Spleen (tissue), 11 donors: ENCODE measurements around the gene PTPN6. TPM values are rescaled to one million over a fixed set of nuclear protein-coding genes. Genes with fewer than 3 reads are reported as not detected.

Experiments used
- DNase-seq: peaks from one replicate; pipeline ENCODE4 v3.0.0-alpha.2; 2020
- H3K27ac ChIP-seq, 8 donors: fragments of 200-600 bp; sonication (generic) in 7 of 8; 1 replicate in 4 of 8; 2 replicates in 4 of 8; pipeline versions ENCODE4 v1.5.0 to v1.8.0; 2016 to 2021; ENCODE audit warnings: inconsistent platforms in 4 of 8, mild to moderate bottlenecking in 4 of 8, moderate library complexity in 1 of 8
- H3K27me3 ChIP-seq, 7 donors: fragments of 200-600 bp; sonication (generic) in 6 of 7; replicated peaks in 1 of 7; 1 replicate in 4 of 7; 2 replicates in 3 of 7; pipeline versions ENCODE4 v1.5.0 to v1.8.0; 2016 to 2021; ENCODE audit warnings: inconsistent platforms in 3 of 7, mild to moderate bottlenecking in 1 of 7
- H3K36me3 ChIP-seq, 6 donors: fragments of 200-600 bp; sonication (generic) in 5 of 6; 1 replicate in 4 of 6; 2 replicates in 2 of 6; pipeline versions ENCODE4 v1.5.0 to v1.8.0; 2016 to 2021; ENCODE audit warnings: inconsistent platforms in 2 of 6
- H3K4me1 ChIP-seq, 6 donors: fragments of 200-600 bp; sonication (generic) in 5 of 6; 1 replicate in 3 of 6; 2 replicates in 3 of 6; pipeline versions ENCODE4 v1.5.0 to v1.8.0; 2016 to 2021; ENCODE audit warnings: inconsistent platforms in 3 of 6
- H3K4me3 ChIP-seq, 8 donors: fragments of 200-600 bp; sonication (generic) in 7 of 8; 1 replicate in 4 of 8; 2 replicates in 4 of 8; pipeline versions ENCODE4 v1.5.0 to v1.8.0; 2016 to 2021; ENCODE audit warnings: inconsistent platforms in 4 of 8, mild to moderate bottlenecking in 4 of 8, moderate library complexity in 2 of 8
- H3K9me3 ChIP-seq, 8 donors: fragments of 200-600 bp; sonication (generic) in 7 of 8; 1 replicate in 4 of 8; 2 replicates in 4 of 8; pipeline versions ENCODE4 v1.5.0 to v1.8.0; 2016 to 2021; ENCODE audit warnings: inconsistent platforms in 4 of 8
- POLR2A ChIP-seq, 3 donors: fragments of 450-650 bp; IDR thresholded peaks; one replicate each; pipeline ENCODE4 v1.5.1; 2017; ENCODE audit warnings: antibody characterized with exemption in 3 of 3, mild to moderate bottlenecking in 1 of 3
- POLR2AphosphoS5 ChIP-seq, 3 donors: sonication (generic); formaldehyde crosslinking; IDR thresholded peaks; one replicate each; pipeline ENCODE4 v1.5.1; 2017; ENCODE audit warnings: antibody characterized with exemption in 3 of 3
- WGBS, 5 donors: extraction: QIAGEN DNeasy Blood & Tissue Kit in 3 of 5; methylation state at CpG; one replicate each; pipeline versions ENCODE4 v1.1.5 to v1.1.7; 2013 to 2018; 5-methylcytosine and 5-hydroxymethylcytosine counted together
- intact Hi-C: fragments of 100-400 bp; cut with DNase I; formaldehyde crosslinking; loops from one replicate; pipeline ENCODE4 v1.15.0; 2023; ENCODE audit warnings: low total_unique reads
- polyA plus RNA-seq, 3 donors: library from polyadenylated mRNA; stranded (reverse); fragments of 200-250 nt; gene quantifications; one replicate each; pipeline ENCODE4 v1.2.1, GENCODE V29; 2013
- total RNA-seq, 7 donors: library from RNA; depleted of rRNA in 3 of 7; stranded (reverse); fragments of >200 nt in 3 of 7; fragmentation: NEBNext Ultra II Directional in 4 of 7; extraction: Animal tissue kit (Norgen Biotek cat#: 25700) in 4 of 7; gene quantifications; one replicate each; pipeline versions ENCODE4 v1.1.0 to v1.2.1, GENCODE V29; 2016 to 2021
- TF ChIP-seq, protein P1 (sequence below), 11 experiments: fragments of 200-600 bp in 7 of 11; fragments of 450-650 bp in 4 of 11; sonication (generic) in 4 of 11; IDR thresholded peaks in 8 of 11; conservative IDR thresholded peaks in 3 of 11; 1 replicate in 7 of 11; 2 replicates in 4 of 11; pipeline versions ENCODE4 v1.4.0 to v1.8.0; 2016 to 2021; ENCODE audit warnings: antibody characterized with exemption in 11 of 11, inconsistent platforms in 4 of 11, mild to moderate bottlenecking in 1 of 11
- donor health status: healthy with polysubstance abuse.
- donor health status: DM: no; HTN: no; CAD: no; lungs with moderate emphysema.
- donor health status: DM: no; HTN: no; CAD: no.
- donor health status: Bipolar disorder and iron deficiency.
- donor health status: healthy.
- donor health status: DM: no; HTN: no; CAD: no.
- donor health status: DM: yes; HTN: yes; CAD: no.

Gene PTPN6
- total and polyA plus RNA-seq, 10 donors: 314 to 713 (median 426) TPM

DNA sequence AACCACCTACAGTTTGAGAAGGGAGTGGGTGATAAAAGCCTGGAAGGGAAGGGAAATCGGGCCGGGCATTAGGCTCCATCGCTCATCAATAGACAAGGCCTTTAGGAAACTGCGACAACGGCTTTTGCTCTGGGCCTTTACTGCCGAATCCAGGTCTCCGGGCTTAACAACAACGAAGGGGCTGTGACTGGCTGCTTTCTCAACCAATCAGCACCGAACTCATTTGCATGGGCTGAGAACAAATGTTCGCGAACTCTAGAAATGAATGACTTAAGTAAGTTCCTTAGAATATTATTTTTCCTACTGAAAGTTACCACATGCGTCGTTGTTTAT is 7.8 kb upstream of the PTPN6 start:
- H3K4me1 ChIP-seq: peaks cover 42 to 80% (median 68%) of the 10 kb centered on the region in 6 donors
- no peaks in the 10 kb centered on the region for H3K27me3 ChIP-seq
- peak overlapping the region in 6 of 8 donors; percentile 62 to 81 (median 74) for H3K4me3 ChIP-seq
- intact Hi-C loops: loop anchor here (10.0 kb wide), 1 partner anchor 171 kb away; no protein-coding TSS in a partner anchor
- H3K27ac ChIP-seq: peak overlapping the region; percentile 92 to 99 (median 96)
- TF ChIP-seq, protein P1, sequence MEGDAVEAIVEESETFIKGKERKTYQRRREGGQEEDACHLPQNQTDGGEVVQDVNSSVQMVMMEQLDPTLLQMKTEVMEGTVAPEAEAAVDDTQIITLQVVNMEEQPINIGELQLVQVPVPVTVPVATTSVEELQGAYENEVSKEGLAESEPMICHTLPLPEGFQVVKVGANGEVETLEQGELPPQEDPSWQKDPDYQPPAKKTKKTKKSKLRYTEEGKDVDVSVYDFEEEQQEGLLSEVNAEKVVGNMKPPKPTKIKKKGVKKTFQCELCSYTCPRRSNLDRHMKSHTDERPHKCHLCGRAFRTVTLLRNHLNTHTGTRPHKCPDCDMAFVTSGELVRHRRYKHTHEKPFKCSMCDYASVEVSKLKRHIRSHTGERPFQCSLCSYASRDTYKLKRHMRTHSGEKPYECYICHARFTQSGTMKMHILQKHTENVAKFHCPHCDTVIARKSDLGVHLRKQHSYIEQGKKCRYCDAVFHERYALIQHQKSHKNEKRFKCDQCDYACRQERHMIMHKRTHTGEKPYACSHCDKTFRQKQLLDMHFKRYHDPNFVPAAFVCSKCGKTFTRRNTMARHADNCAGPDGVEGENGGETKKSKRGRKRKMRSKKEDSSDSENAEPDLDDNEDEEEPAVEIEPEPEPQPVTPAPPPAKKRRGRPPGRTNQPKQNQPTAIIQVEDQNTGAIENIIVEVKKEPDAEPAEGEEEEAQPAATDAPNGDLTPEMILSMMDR (IDR thresholded peaks at IDR 0.05 in 8 of 11, conservative IDR thresholded peaks at IDR 0.05 in 3 of 11): no peak
- no peak for TF ChIP-seq POLR2AphosphoS5 (IDR thresholded peaks at IDR 0.05)
- no peak for TF ChIP-seq POLR2A (IDR thresholded peaks at IDR 0.05)
- WGBS, 5 donors: 1 to 2% (median 1%) methylated on average over 13 of the region's 13 CpGs
- DNase-seq: peak; percentile 92
- H3K9me3 ChIP-seq: no peaks in the 10 kb centered on the region
- H3K36me3 ChIP-seq: peaks cover 0 to 30% (median 4%) of the 10 kb centered on the region in 6 donors

DNA sequence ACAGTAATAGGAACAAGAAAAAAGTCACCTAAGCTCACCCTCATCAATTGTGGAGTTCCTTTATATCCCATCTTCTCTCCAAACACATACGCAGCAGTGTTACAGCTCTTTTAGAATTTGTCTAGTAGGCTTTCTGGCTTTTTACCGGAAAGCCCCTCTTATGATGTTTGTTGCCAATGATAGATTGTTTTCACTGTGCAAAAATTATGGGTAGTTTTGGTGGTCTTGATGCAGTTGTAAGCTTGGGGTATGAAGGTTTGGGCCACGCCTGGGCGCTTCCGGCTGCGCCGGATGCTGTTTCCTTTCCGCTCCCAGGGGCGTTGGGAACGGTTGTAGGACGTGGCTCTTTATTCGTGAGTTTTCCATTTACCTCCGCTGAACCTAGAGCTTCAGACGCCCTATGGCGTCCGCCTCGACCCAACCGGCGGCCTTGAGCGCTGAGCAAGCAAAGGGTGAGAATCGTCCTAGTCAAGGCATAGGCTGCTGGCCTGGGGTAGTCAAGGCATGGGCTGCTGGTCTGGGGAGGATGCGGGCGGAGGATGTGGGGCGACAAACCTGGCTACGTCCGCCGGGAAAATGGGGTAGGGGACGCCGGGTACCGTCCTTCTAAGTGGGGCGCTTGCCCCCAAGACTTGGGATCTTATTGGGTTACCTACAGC is 7.3 kb upstream of the PTPN6 start, which contains the start of the genes C12orf57 and RNU7-1:
Gene C12orf57, plus strand, starts transcription at position 301 of the 659 bp plus-strand sequence. Its CDS starts 100 bp downstream, at position 401.
Gene RNU7-1, plus strand, starts transcription at position 95 of the 659 bp plus-strand sequence.
- Histone ChIP-seq H3K4me1 (peaks cover 43 to 80% (median 68%) of the 10 kb centered on the region in 6 donors), H3K4me3 (peak within 1 kb of the TSS; percentile 47 to 81 (median 73)), H3K27ac (peak within 1 kb of the TSS; percentile 92 to 99 (median 96)), H3K36me3 (peaks cover 0 to 30% (median 4%) of the 10 kb centered on the region in 6 donors), H3K9me3 (no peaks in the 10 kb centered on the region), H3K27me3 (no peaks in the 10 kb centered on the region)
- intact Hi-C loops: loop anchor here (10.0 kb wide), 1 partner anchor 171 kb away; no protein-coding TSS in a partner anchor
- DNase-seq: peak; percentile 91
- whole genome bisulfite sequencing, 5 donors: 0 to 1% (median 0%) methylated on average over 25 to 31 of the region's 31 CpGs
- TF ChIP-seq POLR2AphosphoS5 (IDR thresholded peaks at IDR 0.05): peak; percentile 73 to 91 (median 86)
- peak in 2 of 3 donors; percentile 73 to 87 for TF ChIP-seq POLR2A (IDR thresholded peaks at IDR 0.05)
- TF ChIP-seq, protein P1 (IDR thresholded peaks at IDR 0.05 in 8 of 11, conservative IDR thresholded peaks at IDR 0.05 in 3 of 11): no peak

DNA sequence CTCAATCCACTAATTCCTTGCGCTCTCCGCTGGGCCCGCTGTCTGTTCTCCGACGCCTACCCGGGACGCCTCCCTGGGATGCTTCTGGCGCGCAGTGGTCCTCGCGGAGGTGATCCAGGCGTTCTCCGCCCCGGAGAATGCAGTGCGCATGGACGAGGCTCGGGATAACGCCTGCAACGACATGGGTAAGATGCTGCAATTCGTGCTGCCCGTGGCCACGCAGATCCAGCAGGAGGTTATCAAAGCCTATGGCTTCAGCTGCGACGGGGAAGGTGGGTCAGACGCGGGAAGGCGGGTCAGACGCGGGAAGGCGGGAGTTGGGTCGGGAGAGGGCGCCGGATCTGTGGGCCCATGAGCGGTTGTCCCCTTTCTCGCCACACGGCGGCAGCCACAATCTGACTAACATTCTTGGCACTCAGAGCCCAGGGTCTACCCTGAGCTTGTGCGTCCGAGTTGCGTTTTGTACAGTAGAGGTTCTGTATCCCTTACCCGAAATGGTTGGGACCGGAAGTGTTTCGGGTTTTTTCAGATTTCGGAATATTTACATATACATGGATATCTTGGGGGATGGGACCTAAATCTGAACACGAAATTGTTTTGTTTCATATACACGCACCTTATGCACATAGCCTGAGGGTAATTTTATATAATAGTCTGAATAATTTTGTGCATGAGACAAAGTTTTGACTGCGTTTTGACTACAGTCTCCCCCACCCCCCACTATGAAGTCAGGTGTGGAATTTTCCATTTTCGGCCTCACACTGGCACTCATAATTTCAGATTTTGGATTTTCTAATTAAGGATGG is 6.6 kb upstream of the PTPN6 start:
- peaks cover 48 to 84% (median 70%) of the 10 kb centered on the region in 6 donors for H3K4me1 ChIP-seq
- intact Hi-C loops: loop anchor here (10.0 kb wide), 1 partner anchor 170 kb away; no protein-coding TSS in a partner anchor
- H3K27me3 ChIP-seq: no peaks in the 10 kb centered on the region

More for the DNA sequence above, 6.6 kb upstream of the PTPN6 start:
- H3K4me3 ChIP-seq: peak overlapping the region; percentile 47 to 81 (median 73)
- DNase-seq: peak; percentile 96
- H3K9me3 ChIP-seq: no peaks in the 10 kb centered on the region
- H3K27ac ChIP-seq: peak overlapping the region; percentile 92 to 99 (median 96)
- 2 to 6% (median 3%) methylated on average over 23 to 48 of the region's 48 CpGs for WGBS, 5 donors
- H3K36me3 ChIP-seq: peaks cover 0 to 28% (median 4%) of the 10 kb centered on the region in 6 donors
- TF ChIP-seq POLR2A (IDR thresholded peaks at IDR 0.05) (peak in 1 of 3 donors; percentile 4), POLR2AphosphoS5 (IDR thresholded peaks at IDR 0.05) (peak; percentile 82 to 88 (median 82))
- TF ChIP-seq, protein P1 (IDR thresholded peaks at IDR 0.05 in 8 of 11, conservative IDR thresholded peaks at IDR 0.05 in 3 of 11): peak; percentile 89 to 98 (median 95)
